HG03060 (cell line): Measurements from ENCODE around the gene POGLUT2.

ENCODE experiments used
- ATAC-seq: cut with Tn5 transposase; IDR thresholded peaks from one replicate; pipeline ENCODE4 v1.9.1; 2021; ENCODE audit warnings: low read depth, moderate number of reproducible peaks; ENCODE audit not compliant: unreplicated experiment

POGLUT2 gene

DNA sequence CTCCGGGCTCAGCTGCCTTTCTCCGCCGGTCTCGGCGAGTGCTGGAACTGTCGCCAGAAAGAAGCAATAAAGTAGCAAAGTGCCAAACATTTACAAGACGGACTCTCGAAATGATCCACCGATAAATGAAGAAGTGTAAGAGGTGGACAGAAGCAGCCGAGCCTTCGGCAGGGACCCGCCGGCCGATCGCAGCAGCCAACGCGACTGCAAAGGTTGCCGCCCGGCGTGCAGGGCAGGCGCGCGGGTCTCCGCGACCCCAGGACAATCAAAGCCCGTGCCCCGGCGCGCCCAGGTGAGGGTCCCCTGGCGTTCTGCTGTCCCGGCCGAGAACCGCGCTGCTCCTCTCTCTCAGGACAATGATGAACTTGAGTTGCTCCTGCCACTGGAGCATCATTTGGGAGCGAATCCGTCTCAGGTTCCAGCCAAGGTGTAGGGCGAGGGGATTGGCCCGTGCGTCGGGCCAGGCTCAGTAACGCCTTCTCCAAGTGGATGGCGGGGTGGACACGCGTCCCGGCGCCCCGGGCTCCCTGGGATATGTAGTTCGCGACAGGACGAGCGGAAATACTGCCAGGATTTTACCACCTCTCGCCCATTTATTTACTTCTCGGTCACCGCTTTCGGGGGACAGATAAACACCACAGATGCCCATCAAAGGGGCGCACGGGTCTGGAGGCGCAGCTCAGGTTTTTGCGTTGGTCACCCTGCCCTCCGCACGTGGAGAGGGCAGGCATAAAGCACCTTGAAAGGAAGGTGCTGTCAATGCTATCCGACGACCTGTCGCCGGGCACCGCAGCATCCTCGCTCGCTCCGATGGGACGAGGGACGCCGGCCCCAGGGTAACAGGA lies at the start of gene POGLUT2, which contains the start of gene BIVM:
TSS of gene POGLUT2 (minus strand) at position 396 of the 845 bp plus-strand sequence. CDS start at position 90, 306 bp downstream.
TSS of gene BIVM (plus strand) at position 539 of the 845 bp plus-strand sequence. CDS start 8,149 bp downstream, outside the sequence.
- peak; percentile 68 for ATAC-seq

DNA sequence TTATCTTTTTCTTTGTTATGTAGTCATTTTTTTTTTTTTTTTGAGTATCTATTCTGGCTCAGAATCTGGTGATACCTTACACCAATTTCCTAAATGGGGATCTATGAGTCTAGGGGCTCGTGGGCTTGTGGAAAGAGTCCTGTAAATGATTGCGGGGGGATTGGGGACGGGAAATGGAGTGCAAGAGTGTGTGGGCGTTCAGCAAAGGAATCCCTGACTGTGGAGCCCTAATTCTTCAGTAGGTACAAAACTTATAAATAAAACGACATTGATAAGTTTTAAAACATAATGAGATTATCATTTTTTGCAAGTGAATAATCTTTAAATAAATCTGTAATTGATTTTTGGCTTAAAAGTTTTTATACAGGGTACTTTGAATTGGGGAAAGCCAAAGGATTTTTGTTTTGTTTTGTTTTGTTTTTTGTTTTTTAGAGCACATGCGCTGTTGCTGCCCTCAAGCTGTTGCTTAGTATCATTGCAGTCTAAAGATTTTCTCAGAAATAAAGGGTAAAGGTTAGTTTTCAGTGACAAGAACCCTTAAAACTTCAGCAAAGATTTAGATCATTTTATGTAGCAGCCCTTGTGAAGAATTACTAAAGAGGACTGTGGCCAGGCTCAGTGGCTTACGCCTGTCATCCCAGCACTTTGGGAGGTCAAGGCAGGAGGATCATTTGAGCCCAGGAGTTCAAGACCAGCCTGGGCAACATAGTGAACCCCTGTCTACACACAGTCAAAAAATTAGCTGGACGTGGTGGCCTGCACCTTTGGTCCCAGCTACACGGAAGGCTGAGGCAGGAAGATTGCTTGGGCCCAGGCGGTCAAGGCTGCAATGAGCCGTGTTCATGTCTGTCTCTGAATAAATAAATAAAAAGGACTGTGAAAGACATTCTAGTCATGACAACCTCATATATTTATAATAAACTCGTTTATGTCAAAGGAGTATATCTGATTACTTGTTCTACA lies 48.8 kb upstream of the POGLUT2 start:
- peak; percentile 17 for ATAC-seq

DNA sequence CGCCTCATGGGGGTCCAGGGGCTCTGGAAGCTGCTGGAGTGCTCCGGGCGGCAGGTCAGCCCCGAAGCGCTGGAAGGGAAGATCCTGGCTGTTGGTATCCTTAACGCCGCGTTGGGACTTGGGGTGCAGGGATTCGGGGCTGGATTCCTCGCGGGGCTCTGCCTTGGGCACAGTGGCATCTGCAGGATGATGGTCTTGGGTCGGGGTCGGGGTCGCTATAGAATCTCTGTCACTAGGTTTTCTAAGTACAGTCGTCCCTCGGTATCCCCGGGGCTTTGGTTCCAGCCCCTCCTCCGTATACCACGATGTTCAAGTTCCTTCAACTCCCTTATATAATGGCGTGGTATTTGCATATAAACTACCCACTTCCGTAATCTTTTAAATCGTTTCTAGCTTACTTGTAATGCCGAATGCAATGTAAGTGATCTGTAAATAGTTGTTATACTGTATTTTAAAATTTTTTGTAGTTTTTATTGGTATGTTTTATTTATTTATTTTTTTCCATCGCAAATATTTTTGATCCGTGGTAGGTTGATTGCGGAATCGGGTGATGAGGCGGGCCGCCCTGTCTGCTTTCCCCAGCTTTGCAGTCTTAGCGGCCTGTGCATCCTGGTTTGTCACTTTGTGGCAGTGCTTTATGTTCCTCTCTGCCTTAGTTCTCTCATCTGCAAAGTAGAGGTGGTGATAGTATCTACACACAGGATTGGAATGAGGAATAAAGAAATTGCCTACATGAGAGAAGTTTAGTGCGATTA lies 47.7 kb upstream of the POGLUT2 start:
- ATAC-seq = peak; percentile 32

DNA sequence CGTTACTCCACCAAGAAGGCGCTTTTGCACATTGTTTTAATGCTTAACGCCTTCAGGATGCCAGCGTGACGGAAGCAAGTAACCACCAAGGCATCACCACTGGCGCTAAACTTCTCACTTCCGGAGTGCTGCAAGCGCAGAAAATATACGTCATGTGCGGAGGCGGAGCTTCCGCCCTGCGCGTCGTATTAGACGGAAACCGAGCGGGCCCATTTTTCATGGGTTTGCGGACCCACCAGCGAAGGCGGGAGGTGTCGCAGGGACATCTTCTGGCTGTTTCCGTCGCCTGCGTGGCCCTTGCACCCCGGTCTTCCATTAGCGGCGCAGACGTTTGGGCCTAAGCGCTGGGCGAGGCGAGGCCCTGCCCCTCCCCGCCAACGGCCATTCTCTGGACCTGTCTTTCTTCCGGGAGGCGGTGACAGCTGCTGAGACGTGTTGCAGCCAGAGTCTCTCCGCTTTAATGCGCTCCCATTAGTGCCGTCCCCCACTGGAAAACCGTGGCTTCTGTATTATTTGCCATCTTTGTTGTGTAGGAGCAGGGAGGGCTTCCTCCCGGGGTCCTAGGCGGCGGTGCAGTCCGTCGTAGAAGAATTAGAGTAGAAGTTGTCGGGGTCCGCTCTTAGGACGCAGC lies 47.0 kb upstream of the POGLUT2 start, which contains the start of gene ERCC5:
TSS of gene ERCC5 (plus strand) at position 403 of the 631 bp plus-strand sequence. CDS start 235 bp downstream, outside the sequence.
- peak; percentile 80 for ATAC-seq

DNA sequence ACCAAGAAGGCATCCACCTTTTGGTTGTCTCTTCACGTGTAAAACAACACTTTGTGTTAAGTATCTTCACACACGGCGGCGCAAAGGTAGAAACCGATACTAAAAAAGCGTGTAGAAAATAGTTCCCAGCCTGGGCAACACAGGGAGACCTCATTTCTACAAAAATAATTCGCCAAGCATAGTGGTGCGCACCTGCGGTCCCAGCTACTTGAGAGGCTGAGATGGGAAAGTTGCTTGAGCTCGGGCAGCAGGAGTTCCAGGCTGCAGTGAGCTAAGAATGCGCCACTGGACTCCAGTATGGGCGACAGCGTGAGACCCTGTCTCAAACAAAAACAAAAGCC lies 46.5 kb upstream of the POGLUT2 start:
- ATAC-seq = peak; percentile 9

DNA sequence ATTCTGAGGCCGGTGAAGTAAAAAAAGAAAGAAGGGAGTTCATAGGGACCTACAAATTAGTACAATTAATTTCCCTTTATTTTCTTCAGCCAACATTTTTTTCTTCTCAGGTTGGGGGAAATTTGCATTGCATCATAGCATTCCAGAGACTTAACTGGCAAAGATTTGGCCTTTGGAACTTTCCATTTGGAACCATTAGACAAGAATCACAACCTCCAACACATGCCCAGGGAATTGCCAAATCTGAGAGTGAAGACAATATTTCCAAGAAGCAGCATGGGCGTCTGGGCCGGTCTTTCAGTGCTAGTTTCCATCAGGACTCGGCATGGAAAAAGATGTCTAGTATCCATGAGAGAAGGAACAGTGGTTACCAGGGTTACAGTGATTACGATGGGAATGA lies 40.7 kb upstream of the POGLUT2 start:
- ATAC-seq = no peak

DNA sequence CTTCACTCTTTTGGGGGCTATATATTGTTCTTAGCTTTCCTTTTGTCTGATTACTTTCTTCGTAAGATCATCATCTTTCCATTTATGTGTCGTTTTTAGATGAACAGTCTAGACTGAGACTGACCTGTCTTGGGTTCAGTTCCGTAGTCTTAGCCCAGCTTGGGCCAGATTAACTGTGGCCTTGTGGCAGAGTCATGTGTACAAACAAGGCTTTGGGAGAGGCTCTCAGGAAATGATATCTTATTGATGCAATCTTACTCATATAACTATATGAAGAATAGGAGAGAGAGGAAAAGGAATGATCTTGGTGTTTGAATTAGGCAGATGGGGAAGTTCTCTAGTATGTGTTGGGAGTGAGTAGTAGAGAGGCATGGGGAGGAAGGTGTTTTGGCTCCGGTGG lies 40.2 kb upstream of the POGLUT2 start:
- ATAC-seq = no peak

DNA sequence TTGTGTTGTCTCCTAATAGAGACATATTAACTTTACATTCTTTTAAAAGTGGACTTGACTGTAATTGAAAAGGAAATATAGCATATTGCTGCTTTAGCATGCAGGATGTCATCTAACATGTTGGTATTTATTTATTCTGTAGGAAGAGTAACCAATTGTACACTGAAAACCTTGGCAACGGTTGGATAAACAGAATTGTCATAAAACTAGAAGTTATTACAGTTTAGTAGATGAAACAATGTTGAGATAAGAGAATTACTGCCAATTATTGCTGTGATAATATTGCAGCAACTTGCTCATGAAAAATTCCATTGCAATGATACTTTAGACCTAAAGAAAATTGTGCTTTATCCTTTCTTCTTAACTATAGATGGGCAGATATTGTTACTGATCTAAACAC lies 39.5 kb upstream of the POGLUT2 start:
- no peak for ATAC-seq

DNA sequence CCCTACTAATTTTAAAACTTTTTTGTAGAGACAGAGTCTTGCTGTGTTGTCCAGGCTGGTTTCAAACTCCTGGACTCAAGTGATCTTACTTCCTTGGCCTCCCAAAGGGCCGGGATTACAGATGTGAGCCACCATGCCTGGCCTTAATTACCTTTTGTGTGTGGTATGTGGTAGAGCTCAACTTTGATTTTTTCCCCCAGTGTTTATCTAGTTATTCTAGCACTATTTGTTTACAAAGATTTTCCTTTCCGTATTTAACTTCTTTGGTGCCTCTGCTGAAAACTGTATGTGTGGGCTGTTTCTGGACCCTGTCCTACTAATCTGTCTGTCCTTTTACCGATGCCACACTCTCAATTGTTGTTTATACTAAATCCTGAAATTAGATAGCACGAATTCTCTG lies 37.7 kb upstream of the POGLUT2 start:
- no peak for ATAC-seq

DNA sequence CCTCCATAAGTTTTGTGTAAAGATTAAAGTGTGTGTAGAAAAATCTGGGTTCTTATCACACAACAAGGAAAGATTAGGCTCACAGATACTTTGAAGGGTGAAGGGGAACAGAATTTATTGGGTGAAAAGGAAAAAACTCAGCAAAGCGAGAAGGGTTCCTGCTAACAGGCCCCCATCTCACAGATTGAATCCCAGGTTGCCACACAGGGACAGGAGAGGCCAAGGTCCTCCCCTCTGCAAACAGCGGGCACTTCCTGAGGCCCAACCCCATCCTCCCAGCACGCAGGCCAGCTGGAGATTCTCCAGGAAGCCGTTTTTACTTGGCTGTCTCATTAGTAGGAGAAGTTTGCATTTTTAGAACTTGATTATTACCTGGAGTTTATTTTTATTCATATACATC lies 31.9 kb upstream of the POGLUT2 start:
- ATAC-seq = no peak

DNA sequence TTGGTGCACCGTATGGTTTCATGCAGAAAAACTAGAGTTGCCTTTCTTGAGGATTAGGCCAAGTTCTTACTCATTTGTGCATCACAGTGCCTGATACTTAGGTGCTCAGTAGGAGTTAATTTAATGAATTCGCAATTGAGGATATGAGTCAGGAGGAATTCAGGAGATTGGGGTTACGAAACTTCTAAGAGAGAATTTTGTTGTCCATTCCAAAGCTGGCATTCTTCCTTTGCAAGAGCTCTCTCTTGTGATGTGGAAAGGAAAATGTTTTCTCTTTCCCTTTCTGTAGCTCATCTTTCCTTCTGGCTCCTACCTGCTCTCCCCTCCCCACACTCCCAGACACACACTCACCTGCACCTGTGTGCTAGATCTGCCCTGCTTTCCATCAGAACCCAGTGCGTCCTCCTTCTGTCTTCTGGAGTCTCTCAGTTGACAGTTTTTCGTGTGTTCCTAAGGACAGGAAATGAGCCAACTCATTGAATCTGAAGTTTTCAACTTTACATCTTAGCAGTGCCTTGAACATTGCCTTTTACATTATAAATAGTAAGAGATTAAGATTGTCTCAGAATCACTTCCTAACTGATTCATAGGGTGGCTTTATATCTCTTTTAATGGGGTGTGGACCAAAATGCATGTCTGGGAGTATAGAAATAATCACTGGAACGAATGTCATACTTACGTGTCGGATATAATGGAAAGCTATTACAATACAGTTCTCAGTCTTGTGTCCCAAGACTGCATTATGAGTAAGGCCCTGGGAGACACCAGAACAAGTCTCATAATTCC lies 27.3 kb upstream of the POGLUT2 start:
- ATAC-seq = no peak

DNA sequence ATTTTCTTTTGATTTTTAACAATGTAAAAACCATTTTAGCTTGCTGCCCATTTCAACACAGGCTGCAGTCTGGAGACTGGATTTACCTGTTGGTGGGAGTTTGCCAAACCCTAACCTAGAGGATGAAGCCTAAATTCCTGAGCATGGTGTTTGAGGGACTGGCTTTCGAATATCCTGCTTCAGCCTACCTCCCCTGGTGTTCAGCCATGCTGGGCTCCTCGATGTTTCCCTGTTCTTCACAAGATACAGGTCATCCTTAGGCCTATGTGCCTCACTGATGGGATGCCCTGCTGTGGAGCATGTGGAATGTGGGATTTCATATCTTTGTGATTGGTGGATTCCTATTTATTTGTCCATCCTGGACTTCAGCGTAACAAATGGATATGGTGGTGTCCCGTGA lies 26.6 kb upstream of the POGLUT2 start:
- ATAC-seq = no peak

DNA sequence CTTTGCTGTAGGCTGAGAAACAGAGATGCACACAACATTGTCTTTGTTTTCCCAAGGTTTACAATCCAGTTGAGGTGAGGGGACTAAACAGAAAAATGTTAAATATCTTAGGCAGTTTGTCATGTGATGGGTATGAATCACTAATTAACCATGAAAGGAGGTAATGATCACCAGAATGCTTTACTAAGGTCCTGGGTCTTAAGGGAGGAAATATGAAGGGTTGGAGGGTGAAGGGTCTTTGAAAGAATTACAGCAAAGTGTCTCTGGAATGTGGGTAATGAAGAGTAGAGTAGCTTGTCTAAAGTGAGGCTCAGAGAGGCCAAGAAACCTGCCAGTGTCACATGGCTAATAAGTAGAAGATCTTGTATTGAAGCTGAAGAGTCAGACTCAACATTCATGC lies 19.1 kb upstream of the POGLUT2 start:
- ATAC-seq = no peak

DNA sequence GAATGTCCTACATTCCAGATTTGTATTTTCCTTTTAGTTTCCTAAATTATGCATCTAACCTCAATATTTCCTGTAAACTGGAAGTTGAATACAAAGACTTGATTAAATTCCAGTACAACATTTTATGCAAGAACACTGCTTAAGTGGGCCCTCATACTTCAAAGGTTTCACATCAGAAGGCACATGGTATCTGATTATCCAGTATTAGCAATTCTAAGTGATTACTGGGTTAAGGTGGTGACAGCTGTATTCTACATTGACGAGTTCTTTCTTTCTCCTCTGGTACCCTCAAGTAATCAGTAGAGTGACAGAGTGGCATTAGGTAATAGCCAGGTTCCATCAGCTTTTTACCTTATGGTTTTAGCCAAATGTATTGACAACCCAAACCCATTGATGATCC lies 18.5 kb upstream of the POGLUT2 start:
- no peak for ATAC-seq

DNA sequence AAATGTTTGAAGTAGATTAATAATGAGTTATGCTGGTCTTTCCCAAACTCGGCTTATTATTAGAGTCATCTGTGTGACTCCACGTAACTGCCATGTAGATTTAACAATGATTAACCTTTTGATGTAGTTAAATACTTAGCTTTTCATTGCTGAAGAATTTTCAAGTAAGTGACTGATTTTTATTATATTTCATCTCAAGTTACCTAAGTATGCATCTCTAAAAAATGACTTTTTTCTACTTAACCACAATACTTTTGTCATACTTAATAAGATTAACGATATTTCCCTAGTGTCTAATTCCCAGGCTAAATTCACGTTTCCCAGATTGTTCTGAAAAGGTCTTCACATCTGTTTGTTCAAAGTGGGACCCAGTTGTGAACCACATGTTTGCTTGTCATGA lies 17.9 kb upstream of the POGLUT2 start:
- ATAC-seq = no peak

DNA sequence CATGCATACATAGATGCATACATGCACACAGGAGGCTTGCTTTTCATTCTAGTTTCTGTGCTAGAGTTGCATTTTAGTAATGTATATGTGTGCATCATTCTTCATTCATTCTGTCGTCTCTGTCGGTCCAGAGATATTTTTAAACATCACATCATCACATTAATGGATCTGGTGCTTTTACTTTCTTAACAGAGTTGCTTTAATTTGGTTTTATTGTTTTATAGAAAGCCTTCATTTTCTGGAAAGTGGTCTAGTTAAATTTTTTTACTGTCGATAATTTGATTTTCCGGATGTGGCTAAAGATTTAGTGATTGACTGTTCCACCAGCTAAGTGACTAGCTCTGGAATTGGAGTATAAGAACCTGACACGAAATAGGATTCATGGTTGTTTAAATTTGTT lies 17.0 kb upstream of the POGLUT2 start:
- ATAC-seq = no peak

DNA sequence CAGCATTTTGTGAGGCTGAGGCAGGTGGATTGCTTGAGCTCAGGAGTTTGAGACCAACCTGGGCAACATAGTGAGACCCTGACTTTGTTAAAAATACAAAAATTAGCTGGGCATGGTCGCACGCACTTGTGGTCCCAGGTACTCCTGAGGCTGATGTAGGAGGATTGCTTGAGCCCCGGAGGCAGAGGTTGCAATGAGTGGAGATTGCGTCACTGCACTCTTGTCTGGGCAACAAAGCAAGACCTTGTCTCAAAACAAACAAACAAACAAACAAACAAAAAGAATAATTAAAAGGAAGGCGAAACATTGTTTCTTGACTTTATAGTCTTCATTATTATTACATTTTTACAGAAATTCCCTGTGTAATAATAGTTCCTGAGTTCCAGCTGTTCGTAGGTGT lies 16.0 kb upstream of the POGLUT2 start:
- ATAC-seq = no peak

DNA sequence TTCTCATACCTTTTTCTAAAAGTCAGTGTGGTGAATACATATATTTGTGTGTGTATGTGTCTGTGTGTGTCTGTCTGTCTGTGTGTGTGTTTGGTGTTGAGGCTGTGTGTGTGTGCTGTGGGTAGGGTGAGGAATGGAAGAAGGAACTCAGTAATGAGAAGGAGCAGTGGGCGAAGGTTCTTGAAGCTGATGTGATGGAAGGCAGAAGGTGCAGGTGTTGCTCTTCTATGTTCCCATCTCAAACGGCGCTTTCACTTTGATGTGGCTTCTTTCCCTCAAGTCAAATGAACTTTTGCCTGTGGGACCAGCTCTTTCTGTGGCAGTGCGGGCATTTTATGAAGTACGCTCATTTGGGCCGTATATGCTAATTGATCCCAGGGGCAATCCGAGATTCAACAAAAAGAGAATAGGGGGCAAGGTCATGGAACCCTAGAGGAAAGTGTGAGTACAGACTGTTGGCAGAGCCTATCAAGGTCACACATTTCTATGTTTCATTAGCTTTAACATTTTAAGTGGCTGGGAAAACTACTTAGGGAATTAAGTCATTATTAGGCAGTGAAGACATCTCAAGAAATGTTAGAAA lies 15.3 kb upstream of the POGLUT2 start:
- ATAC-seq = no peak
